Glutamatergic neuron (in vitro differentiated cells): ENCODE measurements around the gene C1RL. TPM values are rescaled to one million over a fixed set of nuclear protein-coding genes. Genes with fewer than 3 reads are reported as not detected.

Experiments
- DNase-seq: peaks from one replicate; pipeline ENCODE4 v3.0.0; 2022
- H3K27ac Mint-ChIP-seq: one replicate; pipeline ENCODE4 v1.8.0; 2020; ENCODE audit warnings: mild to moderate bottlenecking, mixed read lengths, inconsistent platforms; ENCODE audit not compliant: unreplicated experiment
- H3K27me3 Mint-ChIP-seq: one replicate; pipeline ENCODE4 v1.8.0; 2020; ENCODE audit warnings: mild to moderate bottlenecking, moderate library complexity, mixed read lengths, inconsistent platforms; ENCODE audit not compliant: unreplicated experiment
- H3K36me3 Mint-ChIP-seq: one replicate; pipeline ENCODE4 v1.8.0; 2020; ENCODE audit warnings: mild to moderate bottlenecking, mixed read lengths, inconsistent platforms; ENCODE audit not compliant: unreplicated experiment
- H3K4me1 Mint-ChIP-seq: one replicate; pipeline ENCODE4 v1.8.0; 2020; ENCODE audit warnings: mild to moderate bottlenecking, low read depth, mixed read lengths, inconsistent platforms; ENCODE audit not compliant: unreplicated experiment
- H3K4me3 Mint-ChIP-seq: one replicate; pipeline ENCODE4 v1.8.0; 2020; ENCODE audit warnings: mild to moderate bottlenecking, mixed read lengths, inconsistent platforms; ENCODE audit not compliant: unreplicated experiment
- H3K9me3 Mint-ChIP-seq: one replicate; pipeline ENCODE4 v1.8.0; 2020; ENCODE audit warnings: mild to moderate bottlenecking, moderate library complexity, mixed read lengths, inconsistent platforms; ENCODE audit not compliant: unreplicated experiment
- total RNA-seq: library from RNA; stranded (reverse); fragmentation: NEBNext Ultra II Directional; extraction: Animal tissue kit (Norgen Biotek cat#: 25700); gene quantifications from one replicate; pipeline ENCODE4 v1.2.1, GENCODE V29; 2021; ENCODE audit not compliant: unreplicated experiment
- TF ChIP-seq, protein P1 (sequence below): fragments of 200-600 bp; sonication (generic); IDR thresholded peaks from one replicate; pipeline ENCODE4 v1.5.0; 2021; ENCODE audit not compliant: partially characterized antibody, unreplicated experiment

The C1RL gene
- total RNA-seq, 1 donor from 2014 or later: 12.8 TPM

DNA sequence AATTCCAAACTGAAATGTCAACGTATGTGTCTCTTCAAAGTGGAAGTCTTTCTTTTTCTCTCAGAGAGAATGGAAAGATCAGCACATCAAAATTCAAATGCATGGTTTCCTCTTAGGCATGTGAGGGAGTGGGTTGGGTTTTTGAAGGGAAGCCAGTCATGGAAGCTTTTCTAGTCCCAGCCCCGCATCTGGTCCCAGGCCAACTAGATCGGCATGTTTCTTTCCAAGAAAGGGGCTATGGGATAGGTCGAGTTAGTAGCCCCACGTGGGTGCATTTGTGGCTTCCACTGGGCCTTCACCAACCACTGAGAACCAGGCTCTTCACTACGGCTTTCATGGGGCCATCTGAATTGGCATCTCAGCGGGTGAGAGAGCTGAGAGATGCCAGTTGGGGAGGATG is 41.9 kb downstream of the C1RL start:
- no peak for DNase-seq
- Mint-ChIP-seq H3K27me3 (peaks cover 2% of the 10 kb centered on the region), H3K4me3 (no peak overlapping the region), H3K36me3 (no peaks in the 10 kb centered on the region), H3K27ac (no peak overlapping the region), H3K9me3 (no peaks in the 10 kb centered on the region), H3K4me1 (no peaks in the 10 kb centered on the region)
- TF ChIP-seq, protein P1, sequence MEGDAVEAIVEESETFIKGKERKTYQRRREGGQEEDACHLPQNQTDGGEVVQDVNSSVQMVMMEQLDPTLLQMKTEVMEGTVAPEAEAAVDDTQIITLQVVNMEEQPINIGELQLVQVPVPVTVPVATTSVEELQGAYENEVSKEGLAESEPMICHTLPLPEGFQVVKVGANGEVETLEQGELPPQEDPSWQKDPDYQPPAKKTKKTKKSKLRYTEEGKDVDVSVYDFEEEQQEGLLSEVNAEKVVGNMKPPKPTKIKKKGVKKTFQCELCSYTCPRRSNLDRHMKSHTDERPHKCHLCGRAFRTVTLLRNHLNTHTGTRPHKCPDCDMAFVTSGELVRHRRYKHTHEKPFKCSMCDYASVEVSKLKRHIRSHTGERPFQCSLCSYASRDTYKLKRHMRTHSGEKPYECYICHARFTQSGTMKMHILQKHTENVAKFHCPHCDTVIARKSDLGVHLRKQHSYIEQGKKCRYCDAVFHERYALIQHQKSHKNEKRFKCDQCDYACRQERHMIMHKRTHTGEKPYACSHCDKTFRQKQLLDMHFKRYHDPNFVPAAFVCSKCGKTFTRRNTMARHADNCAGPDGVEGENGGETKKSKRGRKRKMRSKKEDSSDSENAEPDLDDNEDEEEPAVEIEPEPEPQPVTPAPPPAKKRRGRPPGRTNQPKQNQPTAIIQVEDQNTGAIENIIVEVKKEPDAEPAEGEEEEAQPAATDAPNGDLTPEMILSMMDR: no peak

DNA sequence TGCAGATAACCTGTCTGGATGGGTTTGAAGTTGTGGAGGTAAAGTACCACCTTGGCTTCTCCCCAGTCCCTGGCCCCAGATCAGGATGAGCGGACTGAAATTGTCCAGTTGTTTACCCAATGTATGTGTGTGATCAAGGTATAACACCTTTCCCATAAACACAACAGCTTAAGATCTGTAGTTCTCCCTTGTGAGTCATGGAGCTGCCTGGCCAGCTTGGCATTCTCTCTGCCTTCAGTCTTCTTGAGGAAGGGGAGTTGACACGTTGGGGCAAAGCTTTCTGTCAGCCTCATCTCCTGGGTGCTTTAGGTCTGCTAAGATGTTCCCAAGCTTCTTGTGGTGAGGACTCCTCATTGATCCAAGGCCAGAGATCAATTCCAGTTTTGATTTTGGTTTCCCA is 42.4 kb downstream of the C1RL start:
- H3K4me3 Mint-ChIP-seq: no peak overlapping the region
- H3K36me3 Mint-ChIP-seq: no peaks in the 10 kb centered on the region
- no peak overlapping the region for H3K27ac Mint-ChIP-seq
- H3K27me3 Mint-ChIP-seq: peaks cover 2% of the 10 kb centered on the region
- DNase-seq: no peak
- no peaks in the 10 kb centered on the region for H3K9me3 Mint-ChIP-seq
- no peaks in the 10 kb centered on the region for H3K4me1 Mint-ChIP-seq
- TF ChIP-seq, protein P1: no peak

DNA sequence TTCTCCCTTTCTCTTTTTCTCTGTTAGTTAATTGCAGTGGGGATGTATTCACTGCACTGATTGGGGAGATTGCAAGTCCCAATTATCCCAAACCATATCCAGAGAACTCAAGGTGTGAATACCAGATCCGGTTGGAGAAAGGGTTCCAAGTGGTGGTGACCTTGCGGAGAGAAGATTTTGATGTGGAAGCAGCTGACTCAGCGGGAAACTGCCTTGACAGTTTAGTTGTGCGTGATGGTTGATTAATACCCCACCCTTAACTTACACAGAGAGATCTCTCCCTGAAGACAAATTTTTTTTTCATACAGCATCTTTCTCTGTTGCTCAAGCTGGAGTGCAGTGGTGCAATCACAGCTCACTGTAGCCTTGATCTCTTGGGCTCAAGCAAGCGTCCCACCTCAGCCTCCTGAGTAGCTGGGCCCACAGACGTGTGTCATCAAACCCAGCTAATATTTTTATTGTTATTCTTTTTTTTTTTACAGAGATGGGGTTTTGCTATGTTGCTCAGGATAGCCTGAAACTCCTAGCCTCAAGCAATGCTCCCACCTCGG is 43.9 kb downstream of the C1RL start:
- DNase-seq: no peak
- TF ChIP-seq, protein P1: no peak
- H3K4me3 Mint-ChIP-seq: no peak overlapping the region
- no peaks in the 10 kb centered on the region for H3K9me3 Mint-ChIP-seq
- peaks cover 5% of the 10 kb centered on the region for H3K4me1 Mint-ChIP-seq
- no peaks in the 10 kb centered on the region for H3K36me3 Mint-ChIP-seq
- H3K27ac Mint-ChIP-seq: no peak overlapping the region
- peaks cover 4% of the 10 kb centered on the region for H3K27me3 Mint-ChIP-seq

DNA sequence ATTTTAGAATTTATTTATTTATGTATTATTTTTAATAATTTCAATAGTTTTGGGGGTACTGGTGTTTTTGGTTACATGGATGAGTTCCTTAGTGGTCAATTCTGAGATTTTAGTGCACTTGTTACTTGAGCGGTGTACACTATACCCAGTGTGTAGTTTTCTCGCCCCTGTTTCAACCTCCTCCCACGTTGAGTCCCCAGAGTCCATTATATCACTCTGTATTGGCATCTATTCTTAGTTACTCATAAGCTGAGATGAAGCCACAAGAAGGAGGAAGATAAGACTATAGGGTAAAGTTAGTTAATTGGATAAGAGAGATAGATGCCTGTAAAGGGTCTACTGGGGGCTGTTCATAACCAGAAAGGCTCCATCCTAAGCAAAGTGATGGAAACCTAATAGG is 44.5 kb downstream of the C1RL start:
- Mint-ChIP-seq H3K9me3 (no peaks in the 10 kb centered on the region), H3K4me1 (peaks cover 5% of the 10 kb centered on the region), H3K36me3 (no peaks in the 10 kb centered on the region), H3K4me3 (no peak overlapping the region), H3K27me3 (peaks cover 6% of the 10 kb centered on the region), H3K27ac (no peak overlapping the region)
- DNase-seq: no peak
- TF ChIP-seq, protein P1: no peak

DNA sequence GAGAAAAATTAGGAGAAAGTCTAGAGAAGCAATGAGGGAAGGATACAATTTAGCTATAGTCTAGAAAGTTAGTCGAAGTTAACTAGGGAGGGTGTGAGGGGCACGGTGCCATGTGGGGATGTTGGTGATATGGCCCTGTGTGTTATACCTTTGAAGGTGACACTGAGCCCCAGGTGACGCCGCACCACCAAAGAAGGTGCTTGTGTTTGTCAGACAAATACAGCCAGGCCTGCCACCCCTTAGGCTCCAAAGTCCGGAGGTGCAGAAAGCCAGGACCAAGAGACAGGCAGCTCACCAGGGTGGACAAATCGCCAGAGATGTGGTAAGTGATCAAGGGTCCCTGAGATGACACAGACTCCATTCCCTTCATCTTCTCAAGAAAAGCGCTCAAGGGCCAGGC is 47.4 kb downstream of the C1RL start:
- peaks cover 4% of the 10 kb centered on the region for H3K27me3 Mint-ChIP-seq
- H3K4me1 Mint-ChIP-seq: peaks cover 5% of the 10 kb centered on the region
- TF ChIP-seq, protein P1: no peak
- no peak overlapping the region for H3K4me3 Mint-ChIP-seq
- no peak for DNase-seq
- no peak overlapping the region for H3K27ac Mint-ChIP-seq
- H3K36me3 Mint-ChIP-seq: no peaks in the 10 kb centered on the region
- no peaks in the 10 kb centered on the region for H3K9me3 Mint-ChIP-seq
